ENCODE measurements around the gene TEDC2.

GRCh38 chr16:2443555-2443954 is 16.4 kb upstream of the TEDC2 start:
- TF ChIP-seq ZNF280A (IDR thresholded peaks at IDR 0.05; ENCODE audit: low read depth, partially characterized antibody) = no peak
- no peak for TF ChIP-seq MEF2A (IDR thresholded peaks at IDR 0.05; ENCODE audit: control insufficient read depth, low read depth, low read length)
- no peak for TF ChIP-seq CTCF (IDR thresholded peaks at IDR 0.05 in 2 of 3, conservative IDR thresholded peaks at IDR 0.05 in 1 of 3; ENCODE audit: insufficient read depth in 2 of 3, low read depth in 1 of 3, low read length in 3 of 3)
- TF ChIP-seq SRSF7 (optimal IDR thresholded peaks at IDR 0.05; ENCODE audit: low read depth, low read length) = no peak
- no peak for TF ChIP-seq EP300 (IDR thresholded peaks at IDR 0.05; ENCODE audit: low read length)
- no peak for TF ChIP-seq FOXK2 (conservative IDR thresholded peaks at IDR 0.05 in 1 of 2, IDR thresholded peaks at IDR 0.05 in 1 of 2; ENCODE audit: low read depth in 2 of 2)
- TF ChIP-seq NRF1 (conservative IDR thresholded peaks at IDR 0.05 in 1 of 2, IDR thresholded peaks at IDR 0.05 in 1 of 2) = no peak
- TF ChIP-seq ZNF232 (CRISPR knock-in tag; IDR thresholded peaks at IDR 0.05) = no peak

Measured in K562 (cell line).